Trophoblast cell (in vitro differentiated cells and primary cell): ENCODE results near the gene MALRD1.

Source experiments
- DNase-seq, 2 donors: peaks; one replicate each; pipeline ENCODE4 v3.0.0-alpha.2; 2016
- H2AFZ ChIP-seq: 2 replicates; pipeline ENCODE4 v1.6.1; 2013; ENCODE audit warnings: low read length, moderate library complexity, mild to moderate bottlenecking; ENCODE audit not compliant: insufficient read depth, poor library complexity
- H2AK5ac ChIP-seq: 2 replicates; pipeline ENCODE4 v1.6.1; 2013; ENCODE audit warnings: mild to moderate bottlenecking, low read length
- H2BK120ac ChIP-seq: 2 replicates; pipeline ENCODE4 v1.6.1; 2013; ENCODE audit warnings: low read length, mild to moderate bottlenecking, moderate library complexity; ENCODE audit not compliant: insufficient read depth, poor library complexity
- H2BK12ac ChIP-seq: 2 replicates; pipeline ENCODE4 v1.6.1; 2013; ENCODE audit warnings: mild to moderate bottlenecking, low read length, moderate library complexity
- H2BK5ac ChIP-seq: 2 replicates; pipeline ENCODE4 v1.6.1; 2013; ENCODE audit warnings: low read length, low read depth, moderate library complexity, mild to moderate bottlenecking; ENCODE audit not compliant: poor library complexity
- H3K14ac ChIP-seq: 2 replicates; pipeline ENCODE4 v1.6.1; 2013; ENCODE audit warnings: mild to moderate bottlenecking, low read length
- H3K18ac ChIP-seq: 2 replicates; pipeline ENCODE4 v1.6.1; 2013; ENCODE audit warnings: mild to moderate bottlenecking, low read length
- H3K23ac ChIP-seq: 2 replicates; pipeline ENCODE4 v1.6.1; 2013; ENCODE audit warnings: low read length
- H3K27ac ChIP-seq: 2 replicates; pipeline ENCODE4 v1.5.1; 2013; ENCODE audit warnings: low read depth, mild to moderate bottlenecking, inconsistent platforms, low read length, moderate library complexity
- H3K27me3 ChIP-seq: 2 replicates; pipeline ENCODE4 v1.6.1; 2013; ENCODE audit warnings: inconsistent platforms, mild to moderate bottlenecking, low read length, moderate library complexity; ENCODE audit not compliant: insufficient read depth
- H3K36me3 ChIP-seq, 2 experiments: 1 replicate in 1 of 2; 2 replicates in 1 of 2; pipeline ENCODE4 v1.6.1; 2013; ENCODE audit warnings: low read length in 2 of 2, mild to moderate bottlenecking in 2 of 2, moderate library complexity in 1 of 2; ENCODE audit not compliant: insufficient read depth in 2 of 2, control insufficient read depth in 1 of 2
- H3K4ac ChIP-seq: 2 replicates; pipeline ENCODE4 v1.6.1; 2013; ENCODE audit warnings: low read depth, mild to moderate bottlenecking, low read length, moderate library complexity
- H3K4me1 ChIP-seq, 2 experiments: 1 replicate in 1 of 2; 2 replicates in 1 of 2; pipeline ENCODE4 v1.6.1; 2013; ENCODE audit warnings: low read length in 2 of 2, mild to moderate bottlenecking in 2 of 2, moderate library complexity in 1 of 2; ENCODE audit not compliant: insufficient read depth in 2 of 2, control insufficient read depth in 1 of 2
- H3K4me2 ChIP-seq: 2 replicates; pipeline ENCODE4 v1.6.1; 2013; ENCODE audit warnings: inconsistent platforms, mild to moderate bottlenecking, low read length, moderate library complexity
- H3K4me3 ChIP-seq: 2 replicates; pipeline ENCODE4 v1.5.1; 2013; ENCODE audit warnings: mild to moderate bottlenecking, low read depth, low read length, inconsistent platforms
- H3K79me1 ChIP-seq: one replicate; pipeline ENCODE4 v1.6.1; 2013; ENCODE audit warnings: low read length
- H3K79me2 ChIP-seq: 2 replicates; pipeline ENCODE4 v1.6.1; 2013; ENCODE audit warnings: low read length, mild to moderate bottlenecking; ENCODE audit not compliant: control insufficient read depth, insufficient read depth, poor library complexity
- H3K9ac ChIP-seq: 2 replicates; pipeline ENCODE4 v1.6.1; 2013; ENCODE audit warnings: mild to moderate bottlenecking, low read length
- H3K9me3 ChIP-seq: 2 replicates; pipeline ENCODE4 v1.6.1; 2013; ENCODE audit warnings: low read depth, mild to moderate bottlenecking, control low read depth, inconsistent platforms, low read length; ENCODE audit not compliant: insufficient read depth
- H4K12ac ChIP-seq: 2 replicates; pipeline ENCODE4 v1.6.1; 2013; ENCODE audit warnings: low read depth, mild to moderate bottlenecking, low read length, moderate library complexity
- H4K8ac ChIP-seq: 2 replicates; pipeline ENCODE4 v1.6.1; 2013; ENCODE audit warnings: low read depth, mild to moderate bottlenecking, low read length, moderate library complexity
- H4K91ac ChIP-seq: one replicate; pipeline ENCODE4 v1.6.1; 2013; ENCODE audit warnings: low read depth, mild to moderate bottlenecking, low read length, moderate library complexity
- WGBS: extraction: QIAGEN DNeasy Blood & Tissue Kit; methylation state at CpG from one replicate; pipeline ENCODE4 v1.1.7; 2013; ENCODE audit warnings: missing lambda C conversion rate; ENCODE audit not compliant: insufficient read length, insufficient coverage; ENCODE audit errors: extremely low coverage; 5-methylcytosine and 5-hydroxymethylcytosine counted together

Gene MALRD1

GRCh38 chr10:19111501-19112267 is 63.1 kb downstream of the MALRD1 start:
- H3K23ac ChIP-seq, result no peak overlapping the region
- no CpG with 5 or more reads among the region's 1 CpG for WGBS
- H2BK12ac ChIP-seq, result no peak overlapping the region
- H3K79me2 ChIP-seq, result no peaks in the 10 kb centered on the region
- H3K9ac ChIP-seq, result no peak overlapping the region
- no peak overlapping the region for H4K8ac ChIP-seq
- no peaks in the 10 kb centered on the region for H3K4me1 ChIP-seq
- H3K9me3 ChIP-seq, result no peaks in the 10 kb centered on the region
- no peak overlapping the region for H3K4me3 ChIP-seq
- H4K12ac ChIP-seq, result no peak overlapping the region
- H4K91ac ChIP-seq, result no peak overlapping the region
- no peaks in the 10 kb centered on the region for H3K79me1 ChIP-seq
- DNase-seq, result no peak
- no peak overlapping the region for H2AFZ ChIP-seq
- H3K4ac ChIP-seq, result no peak overlapping the region
- no peaks in the 10 kb centered on the region for H3K36me3 ChIP-seq
- no peak overlapping the region for H3K18ac ChIP-seq
- H3K27me3 ChIP-seq, result no peaks in the 10 kb centered on the region
- no peak overlapping the region for H3K4me2 ChIP-seq
- no peak overlapping the region for H2BK120ac ChIP-seq
- no peak overlapping the region for H2AK5ac ChIP-seq
- no peak overlapping the region for H3K14ac ChIP-seq
- H2BK5ac ChIP-seq, result no peak overlapping the region
- H3K27ac ChIP-seq, result no peak overlapping the region

GRCh38 chr10:19117438-19117837 is 68.8 kb downstream of the MALRD1 start:
- Histone ChIP-seq H3K4me1 (no peaks in the 10 kb centered on the region), H3K36me3 (no peaks in the 10 kb centered on the region), H2BK12ac (no peak overlapping the region), H2AFZ (no peak overlapping the region), H3K9me3 (no peaks in the 10 kb centered on the region), H3K27me3 (no peaks in the 10 kb centered on the region), H3K23ac (no peak overlapping the region), H3K18ac (no peak overlapping the region), H4K8ac (no peak overlapping the region), H3K4ac (no peak overlapping the region), H2BK5ac (no peak overlapping the region), H3K79me2 (no peaks in the 10 kb centered on the region), H3K14ac (no peak overlapping the region), H2BK120ac (no peak overlapping the region), H4K91ac (no peak overlapping the region), H3K4me3 (no peak overlapping the region), H3K27ac (no peak overlapping the region), H2AK5ac (no peak overlapping the region), H3K4me2 (no peak overlapping the region), H4K12ac (no peak overlapping the region), H3K79me1 (no peaks in the 10 kb centered on the region), H3K9ac (no peak overlapping the region)
- no peak for DNase-seq
- WGBS, result no CpG with 5 or more reads among the region's 1 CpG

GRCh38 chr10:19119191-19119590 is 70.6 kb downstream of the MALRD1 start:
- no peak overlapping the region for H3K4me2 ChIP-seq
- H2BK12ac ChIP-seq, result no peak overlapping the region
- H2BK120ac ChIP-seq, result no peak overlapping the region
- H3K79me1 ChIP-seq, result no peaks in the 10 kb centered on the region
- no peak overlapping the region for H3K27ac ChIP-seq
- no peaks in the 10 kb centered on the region for H3K4me1 ChIP-seq
- no peak overlapping the region for H3K14ac ChIP-seq
- H4K12ac ChIP-seq, result no peak overlapping the region
- H2AK5ac ChIP-seq, result no peak overlapping the region
- no peaks in the 10 kb centered on the region for H3K9me3 ChIP-seq
- no peak overlapping the region for H3K4me3 ChIP-seq
- H3K23ac ChIP-seq, result no peak overlapping the region
- no peak overlapping the region for H4K91ac ChIP-seq
- no peak for DNase-seq
- no peak overlapping the region for H2AFZ ChIP-seq
- H4K8ac ChIP-seq, result no peak overlapping the region
- H2BK5ac ChIP-seq, result no peak overlapping the region
- no peaks in the 10 kb centered on the region for H3K27me3 ChIP-seq
- WGBS, result no CpG with 5 or more reads among the region's 6 CpGs
- no peak overlapping the region for H3K4ac ChIP-seq
- no peak overlapping the region for H3K18ac ChIP-seq
- no peaks in the 10 kb centered on the region for H3K36me3 ChIP-seq
- H3K9ac ChIP-seq, result no peak overlapping the region
- no peaks in the 10 kb centered on the region for H3K79me2 ChIP-seq

- Histone ChIP-seq H3K14ac (no peak overlapping the region), H3K4ac (no peak overlapping the region), H3K9me3 (no peaks in the 10 kb centered on the region), H3K79me1 (no peaks in the 10 kb centered on the region), H2BK12ac (no peak overlapping the region), H3K79me2 (no peaks in the 10 kb centered on the region), H3K18ac (no peak overlapping the region), H3K4me3 (no peak overlapping the region), H4K12ac (no peak overlapping the region), H2BK5ac (no peak overlapping the region), H4K91ac (no peak overlapping the region), H2BK120ac (no peak overlapping the region), H3K27ac (no peak overlapping the region), H3K4me1 (no peaks in the 10 kb centered on the region), H3K9ac (no peak overlapping the region), H2AK5ac (no peak overlapping the region), H3K36me3 (no peaks in the 10 kb centered on the region), H3K27me3 (no peaks in the 10 kb centered on the region), H4K8ac (no peak overlapping the region), H3K23ac (no peak overlapping the region), H3K4me2 (no peak overlapping the region), H2AFZ (no peak overlapping the region)
- DNase-seq, result no peak
- WGBS, result no CpG with 5 or more reads among the region's 5 CpGs
These were observed 71.8 kb downstream of the MALRD1 start for GRCh38 chr10:19120381-19120908.
